Measurements from ENCODE around the gene CD209.

DNA sequence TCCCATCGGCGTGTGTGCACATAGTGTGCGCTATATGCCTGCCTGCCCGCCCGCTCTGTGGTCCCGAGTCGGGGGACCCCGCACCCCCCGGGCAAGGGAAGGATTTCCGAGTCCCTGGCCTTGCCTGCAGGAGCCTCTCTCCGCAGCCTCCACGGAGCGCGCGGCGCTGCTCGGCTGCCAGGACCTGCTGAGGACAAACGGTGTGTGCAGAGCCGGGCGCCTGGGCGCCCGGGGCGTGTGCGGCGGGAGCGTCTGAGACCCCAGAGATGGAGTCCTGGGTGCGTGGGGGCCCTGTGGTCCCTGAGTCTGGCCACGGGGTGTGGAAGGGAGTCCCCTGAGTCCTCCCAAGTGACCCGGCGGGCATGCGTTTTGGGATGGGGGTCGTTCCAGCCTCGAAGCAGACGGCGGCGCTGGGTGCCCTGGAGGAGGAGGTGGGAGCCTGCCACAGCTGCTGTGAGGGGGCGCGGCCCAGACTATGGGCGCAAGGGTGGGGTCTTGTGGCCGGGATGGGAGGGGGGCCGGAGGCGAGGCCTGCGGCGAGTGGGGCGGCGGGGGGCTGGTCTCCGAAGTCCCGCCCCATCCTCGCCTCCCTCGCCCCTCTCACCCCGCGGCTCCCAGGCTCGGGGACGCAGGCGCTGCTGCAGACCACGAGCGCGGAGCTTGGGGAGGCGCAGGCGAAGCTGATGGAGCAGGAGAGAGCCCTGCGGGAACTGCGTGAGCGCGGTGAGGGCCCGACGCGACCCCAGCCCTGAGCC is 41.0 kb upstream of the CD209 start:
- TF ChIP-seq CHD1 (IDR thresholded peaks at IDR 0.05; ENCODE audit: low read depth, low read length) (no peak), POLR2A (IDR thresholded peaks at IDR 0.05; ENCODE audit: control extremely low read depth in 1 of 2, low read depth in 2 of 2, low read length in 2 of 2) (no peak), HDAC6 (IDR thresholded peaks at IDR 0.05; ENCODE audit: low read depth, low read length) (no peak), CHD2 (IDR thresholded peaks at IDR 0.05; ENCODE audit: low read length) (no peak), SAP30 (IDR thresholded peaks at IDR 0.05; ENCODE audit: insufficient read depth, insufficient replicate concordance, low read length) (no peak)
- TF ChIP-seq, protein P1, sequence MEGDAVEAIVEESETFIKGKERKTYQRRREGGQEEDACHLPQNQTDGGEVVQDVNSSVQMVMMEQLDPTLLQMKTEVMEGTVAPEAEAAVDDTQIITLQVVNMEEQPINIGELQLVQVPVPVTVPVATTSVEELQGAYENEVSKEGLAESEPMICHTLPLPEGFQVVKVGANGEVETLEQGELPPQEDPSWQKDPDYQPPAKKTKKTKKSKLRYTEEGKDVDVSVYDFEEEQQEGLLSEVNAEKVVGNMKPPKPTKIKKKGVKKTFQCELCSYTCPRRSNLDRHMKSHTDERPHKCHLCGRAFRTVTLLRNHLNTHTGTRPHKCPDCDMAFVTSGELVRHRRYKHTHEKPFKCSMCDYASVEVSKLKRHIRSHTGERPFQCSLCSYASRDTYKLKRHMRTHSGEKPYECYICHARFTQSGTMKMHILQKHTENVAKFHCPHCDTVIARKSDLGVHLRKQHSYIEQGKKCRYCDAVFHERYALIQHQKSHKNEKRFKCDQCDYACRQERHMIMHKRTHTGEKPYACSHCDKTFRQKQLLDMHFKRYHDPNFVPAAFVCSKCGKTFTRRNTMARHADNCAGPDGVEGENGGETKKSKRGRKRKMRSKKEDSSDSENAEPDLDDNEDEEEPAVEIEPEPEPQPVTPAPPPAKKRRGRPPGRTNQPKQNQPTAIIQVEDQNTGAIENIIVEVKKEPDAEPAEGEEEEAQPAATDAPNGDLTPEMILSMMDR (IDR thresholded peaks at IDR 0.05; ENCODE audit: control extremely low read depth in 1 of 3, insufficient read depth in 1 of 3, low read depth in 1 of 3, low read length in 3 of 3): no peak
- TF ChIP-seq, protein P2, sequence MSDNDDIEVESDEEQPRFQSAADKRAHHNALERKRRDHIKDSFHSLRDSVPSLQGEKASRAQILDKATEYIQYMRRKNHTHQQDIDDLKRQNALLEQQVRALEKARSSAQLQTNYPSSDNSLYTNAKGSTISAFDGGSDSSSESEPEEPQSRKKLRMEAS (IDR thresholded peaks at IDR 0.05): no peak
- TF ChIP-seq, protein P3, sequence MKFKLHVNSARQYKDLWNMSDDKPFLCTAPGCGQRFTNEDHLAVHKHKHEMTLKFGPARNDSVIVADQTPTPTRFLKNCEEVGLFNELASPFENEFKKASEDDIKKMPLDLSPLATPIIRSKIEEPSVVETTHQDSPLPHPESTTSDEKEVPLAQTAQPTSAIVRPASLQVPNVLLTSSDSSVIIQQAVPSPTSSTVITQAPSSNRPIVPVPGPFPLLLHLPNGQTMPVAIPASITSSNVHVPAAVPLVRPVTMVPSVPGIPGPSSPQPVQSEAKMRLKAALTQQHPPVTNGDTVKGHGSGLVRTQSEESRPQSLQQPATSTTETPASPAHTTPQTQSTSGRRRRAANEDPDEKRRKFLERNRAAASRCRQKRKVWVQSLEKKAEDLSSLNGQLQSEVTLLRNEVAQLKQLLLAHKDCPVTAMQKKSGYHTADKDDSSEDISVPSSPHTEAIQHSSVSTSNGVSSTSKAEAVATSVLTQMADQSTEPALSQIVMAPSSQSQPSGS (IDR thresholded peaks at IDR 0.05; ENCODE audit: low read length): no peak

Measured in H1 (cell line).